GM11168 (cell line): ENCODE data around the gene EDC3.

Source experiments
- in situ Hi-C: fragments of 300-500 bp; cut with MboI; formaldehyde crosslinking; loops from one replicate; pipeline ENCODE4 v1.12.0; 2022; ENCODE audit warnings: low sequenced_read_pairs; ENCODE audit not compliant: unreplicated experiment

EDC3 gene

GRCh38 chr15:74656935-74657535 lies 38.8 kb downstream of the EDC3 start:
- in situ Hi-C loops: no loop called here

- in situ Hi-C loops: no loop called here
These were observed 40.4 kb downstream of the EDC3 start for GRCh38 chr15:74655424-74655823.

- in situ Hi-C loops: no loop called here
These were observed 42.3 kb downstream of the EDC3 start for GRCh38 chr15:74653426-74654102.

GRCh38 chr15:74651242-74651741 lies 44.5 kb downstream of the EDC3 start:
- in situ Hi-C loops: no loop called here

GRCh38 chr15:74648051-74648842 lies 47.6 kb downstream of the EDC3 start:
- in situ Hi-C loops: no loop called here

- in situ Hi-C loops: no loop called here
These were observed 49.3 kb downstream of the EDC3 start for GRCh38 chr15:74646480-74646879.

- in situ Hi-C loops: no loop called here
These were observed 52.1 kb downstream of the EDC3 start for GRCh38 chr15:74643665-74644204.

GRCh38 chr15:74642734-74643664 lies 52.8 kb downstream of the EDC3 start:
- in situ Hi-C loops: no loop called here

- in situ Hi-C loops: no loop called here
These were observed 53.5 kb downstream of the EDC3 start for GRCh38 chr15:74642348-74642733.

- in situ Hi-C loops: no loop called here
These were observed 54.7 kb downstream of the EDC3 start for GRCh38 chr15:74641151-74641550.

GRCh38 chr15:74636984-74637383 lies 58.8 kb downstream of the EDC3 start:
- in situ Hi-C loops: loop anchor here (5.0 kb wide), 1 partner anchor 130 kb away; no protein-coding TSS in a partner anchor

- in situ Hi-C loops: loop anchor here (5.0 kb wide), 1 partner anchor 132 kb away; no protein-coding TSS in a partner anchor
These were observed 60.6 kb downstream of the EDC3 start for GRCh38 chr15:74635228-74635627.

GRCh38 chr15:74633781-74634180 lies 62.0 kb downstream of the EDC3 start:
- in situ Hi-C loops: no loop called here

GRCh38 chr15:74632601-74633000 lies 63.2 kb downstream of the EDC3 start:
- in situ Hi-C loops: no loop called here

GRCh38 chr15:74631935-74632560 lies 63.8 kb downstream of the EDC3 start:
- in situ Hi-C loops: no loop called here

GRCh38 chr15:74631408-74631807 lies 64.4 kb downstream of the EDC3 start:
- in situ Hi-C loops: no loop called here

- in situ Hi-C loops: no loop called here
These were observed 64.8 kb downstream of the EDC3 start for GRCh38 chr15:74631087-74631385.

GRCh38 chr15:74630284-74631086 lies 65.3 kb downstream of the EDC3 start:
- in situ Hi-C loops: no loop called here

- in situ Hi-C loops: loop anchor here (10.0 kb wide), 1 partner anchor 255 kb away; no protein-coding TSS in a partner anchor
These were observed 66.1 kb downstream of the EDC3 start for GRCh38 chr15:74629696-74630095.
